IMR-90 (cell line): ENCODE measurements around the gene VPS54. TPM values are rescaled to one million over a fixed set of nuclear protein-coding genes. Genes with fewer than 3 reads are reported as not detected.

Experiments
- ATAC-seq: fragments of 200-7000 bp; cut with Tn5 transposase; 2 replicates; pipeline ENCODE4 v1.9.1; 2020; ENCODE audit warnings: low read depth, mild to moderate bottlenecking, moderate library complexity
- BruUV-seq: library from RNA; stranded (reverse); fragments of 400-500 nt; replicated peaks from 2 replicates; lab custom pipeline; 2021; lab: Mats Ljungman, UMichigan
- CTCF ChIA-PET: fragments of 300-600 bp; formaldehyde crosslinking; extraction: SDS; loops from one replicate; lab custom pipeline; 2021; ENCODE audit warnings: antibody characterized with exemption; lab: Yijun Ruan, JAX
- POLR2A ChIA-PET: fragments of 300-600 bp; sonication (Branson Sonifier 250); formaldehyde crosslinking; loops from one replicate; lab custom pipeline; 2022; ENCODE audit warnings: antibody characterized with exemption; ENCODE audit not compliant: unreplicated experiment; lab: Charles Lee
- DNase-seq: peaks from one replicate; pipeline ENCODE4 v3.0.0; 2013
- H2AFZ ChIP-seq: replicated peaks from 2 replicates; pipeline ENCODE3; 2013; ENCODE audit warnings: low read length, mild to moderate bottlenecking; ENCODE audit not compliant: poor library complexity
- H2AK5ac ChIP-seq: 2 replicates; pipeline ENCODE4 v1.6.1; 2013; ENCODE audit warnings: low read depth, low read length, inconsistent platforms
- H2AK9ac ChIP-seq: replicated peaks from 2 replicates; pipeline ENCODE3; 2013; ENCODE audit warnings: mild to moderate bottlenecking, low read depth, low read length, moderate library complexity; ENCODE audit not compliant: poor library complexity
- H2BK120ac ChIP-seq: 2 replicates; pipeline ENCODE4 v1.6.1; 2013; ENCODE audit warnings: low read depth, low read length, inconsistent platforms
- H2BK15ac ChIP-seq: 3 replicates; pipeline ENCODE4 v1.6.1; 2013; ENCODE audit warnings: low read depth, low read length, inconsistent platforms
- H2BK20ac ChIP-seq: 2 replicates; pipeline ENCODE4 v1.6.1; 2013; ENCODE audit warnings: low read depth, mild to moderate bottlenecking, inconsistent platforms, low read length, moderate library complexity
- H2BK5ac ChIP-seq: 2 replicates; pipeline ENCODE4 v1.6.1; 2013; ENCODE audit warnings: mild to moderate bottlenecking, low read depth, low read length, inconsistent platforms; ENCODE audit not compliant: poor library complexity, severe bottlenecking
- H3K14ac ChIP-seq: replicated peaks from 2 replicates; pipeline ENCODE4 v1.6.1; 2013; ENCODE audit warnings: low read depth, low read length, inconsistent platforms
- H3K18ac ChIP-seq: 2 replicates; pipeline ENCODE4 v1.6.1; 2013; ENCODE audit warnings: low read depth, low read length, control low read depth
- H3K23ac ChIP-seq: 2 replicates; pipeline ENCODE4 v1.6.1; 2013; ENCODE audit warnings: low read depth, low read length, inconsistent platforms
- H3K27ac ChIP-seq: 2 replicates; pipeline ENCODE4 v1.5.1; 2013; ENCODE audit warnings: mild to moderate bottlenecking, control low read depth, low read length; ENCODE audit not compliant: insufficient read depth
- H3K27me3 ChIP-seq: 2 replicates; pipeline ENCODE4 v1.6.1; 2013; ENCODE audit warnings: low read length; ENCODE audit not compliant: control insufficient read depth, insufficient read depth
- H3K36me3 ChIP-seq: 2 replicates; pipeline ENCODE4 v1.6.1; 2013; ENCODE audit warnings: low read length, mixed read lengths; ENCODE audit not compliant: control insufficient read depth, insufficient read depth
- H3K4ac ChIP-seq: 2 replicates; pipeline ENCODE4 v1.6.1; 2013; ENCODE audit warnings: low read depth, low read length, inconsistent platforms
- H3K4me1 ChIP-seq: 2 replicates; pipeline ENCODE4 v1.6.1; 2013; ENCODE audit warnings: low read length, mixed read lengths; ENCODE audit not compliant: control insufficient read depth, insufficient read depth
- H3K4me2 ChIP-seq: 2 replicates; pipeline ENCODE4 v1.6.1; 2013; ENCODE audit warnings: low read depth, mild to moderate bottlenecking, control low read depth, low read length, moderate library complexity
- H3K4me3 ChIP-seq: 2 replicates; pipeline ENCODE4 v1.5.1; 2013; ENCODE audit warnings: low read depth, mild to moderate bottlenecking, control low read depth, low read length, moderate library complexity; ENCODE audit not compliant: insufficient read depth
- H3K56ac ChIP-seq: 2 replicates; pipeline ENCODE4 v1.6.1; 2013; ENCODE audit warnings: low read length, inconsistent platforms; ENCODE audit not compliant: insufficient read depth; ENCODE audit errors: extremely low read depth
- H3K79me1 ChIP-seq, 2 experiments: 2 replicates each; pipeline ENCODE4 v1.6.1; 2013; ENCODE audit warnings: low read length in 2 of 2, inconsistent platforms in 1 of 2, low read depth in 1 of 2
- H3K9ac ChIP-seq: 2 replicates; pipeline ENCODE4 v1.6.1; 2013; ENCODE audit warnings: low read depth, low read length, control low read depth
- H3K9me1 ChIP-seq: 2 replicates; pipeline ENCODE4 v1.6.1; 2013; ENCODE audit warnings: low read length, inconsistent platforms; ENCODE audit not compliant: insufficient read depth
- H3K9me3 ChIP-seq: 2 replicates; pipeline ENCODE4 v1.6.1; 2013; ENCODE audit warnings: low read length; ENCODE audit not compliant: control insufficient read depth, insufficient read depth
- H4K20me1 ChIP-seq: 2 replicates; pipeline ENCODE4 v1.6.1; 2013; ENCODE audit warnings: low read length, inconsistent platforms; ENCODE audit not compliant: insufficient read depth
- H4K5ac ChIP-seq: 2 replicates; pipeline ENCODE4 v1.6.1; 2013; ENCODE audit warnings: mild to moderate bottlenecking, low read depth, low read length, control low read depth
- H4K8ac ChIP-seq, 2 experiments: 2 replicates each; pipeline ENCODE4 v1.6.1; 2013; ENCODE audit warnings: low read depth in 2 of 2, low read length in 2 of 2, control low read depth in 1 of 2, inconsistent platforms in 1 of 2
- H4K91ac ChIP-seq: 2 replicates; pipeline ENCODE4 v1.6.1; 2013; ENCODE audit warnings: low read depth, low read length, inconsistent platforms; ENCODE audit not compliant: insufficient read depth
- CHD1 ChIP-seq: IDR thresholded peaks from 2 replicates; pipeline ENCODE4 v1.6.1; 2012; ENCODE audit warnings: low read depth, low read length, improper control_type of control experiment
- FOS ChIP-seq: fragments of 150-350 bp; IDR thresholded peaks from 2 replicates; pipeline ENCODE4 v1.6.1; 2016; ENCODE audit warnings: low read depth, low read length
- MAFK ChIP-seq: IDR thresholded peaks from 2 replicates; pipeline ENCODE4 v1.6.1; 2012; ENCODE audit warnings: low read depth, low read length, improper control_type of control experiment
- MXI1 ChIP-seq: IDR thresholded peaks from 2 replicates; pipeline ENCODE4 v1.6.1; 2012; ENCODE audit warnings: low read depth, mild to moderate bottlenecking, low read length, moderate library complexity, borderline replicate concordance
- NFE2L2 ChIP-seq: fragments of 150-350 bp; IDR thresholded peaks from 2 replicates; pipeline ENCODE4 v1.6.1; 2016; ENCODE audit warnings: low read depth, mild to moderate bottlenecking, low read length
- POLR2A ChIP-seq: IDR thresholded peaks from 2 replicates; pipeline ENCODE4 v1.6.1; 2012; ENCODE audit warnings: mild to moderate bottlenecking, low read depth, low read length
- RCOR1 ChIP-seq: IDR thresholded peaks from 2 replicates; pipeline ENCODE4 v1.6.1; 2012; ENCODE audit warnings: mild to moderate bottlenecking, low read length, improper control_type of control experiment; ENCODE audit not compliant: insufficient replicate concordance
- RFX5 ChIP-seq: IDR thresholded peaks from 2 replicates; pipeline ENCODE4 v1.8.0; 2012; ENCODE audit warnings: low read depth, mild to moderate bottlenecking, low read length, moderate library complexity
- SMC3 ChIP-seq: fragments of 150-350 bp; IDR thresholded peaks from 2 replicates; pipeline ENCODE4 v1.6.1; 2016; ENCODE audit warnings: low read depth, mild to moderate bottlenecking, antibody characterized with exemption, low read length, moderate library complexity
- USF2 ChIP-seq: fragments of 150-350 bp; IDR thresholded peaks from 2 replicates; pipeline ENCODE4 v1.6.1; 2017; ENCODE audit warnings: mild to moderate bottlenecking, antibody characterized with exemption, low read length, low read depth
- WGBS, 2 experiments: methylation state at CpG; one replicate each; pipeline versions ENCODE4 v1.1.5 to v1.1.7; 2013; ENCODE audit warnings: missing lambda C conversion rate in 2 of 2; ENCODE audit not compliant: insufficient read length in 1 of 2; ENCODE audit errors: extremely low coverage in 2 of 2; 5-methylcytosine and 5-hydroxymethylcytosine counted together
- dilution Hi-C: fragments of 300-500 bp; cut with HindIII; formaldehyde crosslinking; loops from one replicate; pipeline ENCODE4 v1.14.3; 2018; ENCODE audit warnings: low sequenced_read_pairs; ENCODE audit not compliant: unreplicated experiment
- in situ Hi-C: fragments of 300-500 bp; cut with MboI; formaldehyde crosslinking; loops from 3 replicates; pipeline ENCODE4 v1.14.3; 2019; ENCODE audit warnings: low sequenced_read_pairs, inconsistent platforms, mixed read lengths
- intact Hi-C: fragments of 100-400 bp; cut with micrococcal nuclease; formaldehyde crosslinking; loops from 2 replicates; pipeline ENCODE4 v1.10.0; 2022
- polyA plus RNA-seq, 3 experiments: library from polyadenylated mRNA; depleted of rRNA; stranded (reverse); fragments of >200 nt; gene quantifications; 2 replicates each; pipeline ENCODE4 v1.2.3, GENCODE V29; 2012; ENCODE audit warnings: low replicate concordance in 1 of 3
- total RNA-seq: library from RNA; depleted of rRNA; stranded (reverse); fragments of >200 nt; gene quantifications from 2 replicates; pipeline ENCODE4 v1.2.3, GENCODE V29; 2012
- TF ChIP-seq, protein P1 (sequence below): conservative IDR thresholded peaks from 2 replicates; pipeline ENCODE4 v1.5.1; 2012; ENCODE audit warnings: mild to moderate bottlenecking, low read depth, low read length, improper control_type of control experiment

The VPS54 gene
- total and polyA plus RNA-seq, 2 of the 4 experiments (the other 2 are of a cell fraction) = 7.1 to 18.1 TPM

GRCh38 chr2:63851691-63852311 lies 167.4 kb downstream of the VPS54 start:
- Histone ChIP-seq H2AK5ac (no peak overlapping the region), H4K5ac (no peak overlapping the region), H4K91ac (no peak overlapping the region), H3K14ac (no peak overlapping the region), H3K4me2 (no peak overlapping the region), H2BK5ac (no peak overlapping the region), H2BK120ac (no peak overlapping the region), H3K4me1 (peaks cover 11% of the 10 kb centered on the region), H3K23ac (no peak overlapping the region), H3K27ac (no peak overlapping the region), H3K9ac (no peak overlapping the region), H2AFZ (no peak overlapping the region), H3K79me1 (peaks cover 23 to 57% of the 10 kb centered on the region in 2 experiments), H3K9me3 (no peaks in the 10 kb centered on the region), H2AK9ac (no peak overlapping the region), H3K4me3 (no peak overlapping the region), H3K27me3 (no peaks in the 10 kb centered on the region), H3K56ac (no peak overlapping the region), H3K9me1 (no peaks in the 10 kb centered on the region; the same call in 1 of the 2 replicates), H2BK20ac (no peak overlapping the region), H3K36me3 (peaks cover 10% of the 10 kb centered on the region), H4K8ac (no peak overlapping the region), H2BK15ac (no peak overlapping the region), H3K18ac (no peak overlapping the region), H4K20me1 (peaks cover 44% of the 10 kb centered on the region; the same call in 1 of the 2 replicates), H3K4ac (no peak overlapping the region)
- no peak for ATAC-seq
- dilution Hi-C loops (loop anchor here (25.0 kb wide), 1 partner anchor 164 kb away; no protein-coding TSS in a partner anchor), intact Hi-C loops (no loop called here), in situ Hi-C loops (loop anchor here (10.0 kb wide), 2 partner anchors 157 to 247 kb away; no protein-coding TSS in a partner anchor)
- TF ChIP-seq RCOR1 (no peak), SMC3 (no peak), FOS (no peak), POLR2A (no peak), USF2 (no peak), MXI1 (no peak), NFE2L2 (no peak), RFX5 (no peak), MAFK (no peak), CHD1 (no peak)
- TF ChIP-seq, protein P1, sequence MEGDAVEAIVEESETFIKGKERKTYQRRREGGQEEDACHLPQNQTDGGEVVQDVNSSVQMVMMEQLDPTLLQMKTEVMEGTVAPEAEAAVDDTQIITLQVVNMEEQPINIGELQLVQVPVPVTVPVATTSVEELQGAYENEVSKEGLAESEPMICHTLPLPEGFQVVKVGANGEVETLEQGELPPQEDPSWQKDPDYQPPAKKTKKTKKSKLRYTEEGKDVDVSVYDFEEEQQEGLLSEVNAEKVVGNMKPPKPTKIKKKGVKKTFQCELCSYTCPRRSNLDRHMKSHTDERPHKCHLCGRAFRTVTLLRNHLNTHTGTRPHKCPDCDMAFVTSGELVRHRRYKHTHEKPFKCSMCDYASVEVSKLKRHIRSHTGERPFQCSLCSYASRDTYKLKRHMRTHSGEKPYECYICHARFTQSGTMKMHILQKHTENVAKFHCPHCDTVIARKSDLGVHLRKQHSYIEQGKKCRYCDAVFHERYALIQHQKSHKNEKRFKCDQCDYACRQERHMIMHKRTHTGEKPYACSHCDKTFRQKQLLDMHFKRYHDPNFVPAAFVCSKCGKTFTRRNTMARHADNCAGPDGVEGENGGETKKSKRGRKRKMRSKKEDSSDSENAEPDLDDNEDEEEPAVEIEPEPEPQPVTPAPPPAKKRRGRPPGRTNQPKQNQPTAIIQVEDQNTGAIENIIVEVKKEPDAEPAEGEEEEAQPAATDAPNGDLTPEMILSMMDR = no peak
- CTCF ChIA-PET = interaction anchor here (0.7 to 1.7 kb wide), 2 partner anchors 9 to 14 kb away, joined by 3 to 8 read pairs; no protein-coding TSS in a partner anchor
- DNase-seq = no peak
- WGBS, 2 experiments = no CpG with 5 or more reads among the region's 1 CpG
- POLR2A ChIA-PET = no interaction called here
- no TSS peak for BruUV-seq
